Stimulated activated memory B cell treated with anti-CD40 and anti-IgM and Interleukin-4, amounts not matched to agents 10 μg/mL and 1 μg/mL and 100 μg/mL, for 72 hours (primary cell): ENCODE data around the gene ENAH.

Experiments
- ATAC-seq: fragments of 150-1000 bp; cut with Tn5 transposase; 2 replicates; pipeline ENCODE4 v1.10.0; 2021
- H3K27ac Mint-ChIP-seq: one replicate; pipeline ENCODE4 v1.8.0; 2022; ENCODE audit warnings: mild to moderate bottlenecking, mixed read lengths
- H3K27me3 Mint-ChIP-seq: one replicate; pipeline ENCODE4 v1.8.0; 2022; ENCODE audit warnings: mixed read lengths
- H3K36me3 Mint-ChIP-seq: one replicate; pipeline ENCODE4 v1.8.0; 2022; ENCODE audit warnings: mixed read lengths
- H3K4me1 Mint-ChIP-seq: one replicate; pipeline ENCODE4 v1.8.0; 2022; ENCODE audit warnings: mixed read lengths
- H3K4me3 Mint-ChIP-seq: one replicate; pipeline ENCODE4 v1.8.0; 2022; ENCODE audit warnings: mild to moderate bottlenecking, moderate library complexity, mixed read lengths
- H3K9me3 Mint-ChIP-seq: one replicate; pipeline ENCODE4 v1.8.0; 2022; ENCODE audit warnings: mixed read lengths

Gene ENAH

GRCh38 chr1:225441314-225442122 lies 211.4 kb downstream of the ENAH start:
- Mint-ChIP-seq H3K27ac (peak overlapping the region; percentile 72), H3K9me3 (no peaks in the 10 kb centered on the region), H3K27me3 (no peaks in the 10 kb centered on the region), H3K36me3 (no peaks in the 10 kb centered on the region), H3K4me3 (no peak overlapping the region), H3K4me1 (peaks cover 51% of the 10 kb centered on the region)
- no peak for ATAC-seq

- Mint-ChIP-seq H3K27ac (no peak overlapping the region), H3K4me1 (peaks cover 56% of the 10 kb centered on the region)
These were observed 212.3 kb downstream of the ENAH start for GRCh38 chr1:225440380-225441221.

GRCh38 chr1:225437710-225438437 lies 215.0 kb downstream of the ENAH start:
- Mint-ChIP-seq H3K27ac (peak overlapping the region; percentile 48), H3K36me3 (no peaks in the 10 kb centered on the region), H3K4me1 (peaks cover 41% of the 10 kb centered on the region), H3K9me3 (no peaks in the 10 kb centered on the region), H3K27me3 (no peaks in the 10 kb centered on the region), H3K4me3 (no peak overlapping the region)
- no peak for ATAC-seq

More at GRCh38 chr1:225440380-225441221, 212.3 kb downstream of the ENAH start:
- Mint-ChIP-seq H3K27me3 (no peaks in the 10 kb centered on the region), H3K4me3 (no peak overlapping the region), H3K36me3 (no peaks in the 10 kb centered on the region), H3K9me3 (no peaks in the 10 kb centered on the region)
- ATAC-seq = no peak
